HepG2 (cell line): Measurements from ENCODE around the gene ATP5MG. TPM values are rescaled to one million over a fixed set of nuclear protein-coding genes. Genes with fewer than 3 reads are reported as not detected.
A peak's percentile ranks its signal among the peaks of the same experiment; 100 is the strongest.

Experiments
- DMAP1 ChIP-seq: IDR thresholded peaks from 2 replicates; pipeline ENCODE4 v1.6.1; 2016
- GFI1 ChIP-seq: sonication (generic); formaldehyde crosslinking; IDR thresholded peaks from 2 replicates; pipeline ENCODE4 v1.5.0; 2020; ENCODE audit warnings: missing genetic modification reagents, mild to moderate bottlenecking, borderline replicate concordance
- JARID2 ChIP-seq: sonication (generic); formaldehyde crosslinking; IDR thresholded peaks from 2 replicates; pipeline ENCODE4 v1.8.1; 2023; ENCODE audit warnings: missing genetic modification reagents, inconsistent platforms; ENCODE audit not compliant: insufficient replicate concordance
- MED1 ChIP-seq: sonication (generic); formaldehyde crosslinking; IDR thresholded peaks from 2 replicates; pipeline ENCODE4 v1.4.0; 2020; ENCODE audit warnings: missing genetic modification reagents
- NAIF1 ChIP-seq: sonication (generic); formaldehyde crosslinking; IDR thresholded peaks from 2 replicates; pipeline ENCODE4 v1.5.0; 2020; ENCODE audit warnings: mild to moderate bottlenecking, missing genetic modification reagents, borderline replicate concordance
- NPAS2 ChIP-seq: sonication (generic); formaldehyde crosslinking; IDR thresholded peaks from 2 replicates; pipeline ENCODE4 v1.8.0; 2022; ENCODE audit warnings: mild to moderate bottlenecking, missing genetic modification reagents, borderline replicate concordance
- SNAPC2 ChIP-seq: sonication (generic); formaldehyde crosslinking; IDR thresholded peaks from 2 replicates; pipeline ENCODE4 v1.8.1; 2022; ENCODE audit warnings: mild to moderate bottlenecking, missing genetic modification reagents
- SRSF1 ChIP-seq: fragments of 200-400 bp; formaldehyde crosslinking; optimal IDR thresholded peaks from 2 replicates; pipeline ENCODE3; 2017; ENCODE audit warnings: mild to moderate bottlenecking, low read depth, low read length, moderate library complexity
- ZBTB1 ChIP-seq: sonication (generic); formaldehyde crosslinking; IDR thresholded peaks from 2 replicates; pipeline ENCODE4 v1.4.0; 2020; ENCODE audit warnings: missing genetic modification reagents, borderline replicate concordance
- ZFAT ChIP-seq: sonication (generic); formaldehyde crosslinking; conservative IDR thresholded peaks from 2 replicates; pipeline ENCODE4 v1.8.1; 2023; ENCODE audit warnings: missing genetic modification reagents, inconsistent platforms
- ZFP36 ChIP-seq: fragments of 150-350 bp; IDR thresholded peaks from 2 replicates; pipeline ENCODE4 v1.6.1; 2018; ENCODE audit warnings: borderline replicate concordance, low read length, low read depth; ENCODE audit not compliant: partially characterized antibody
- ZNF12 ChIP-seq: sonication (generic); formaldehyde crosslinking; IDR thresholded peaks from 2 replicates; pipeline ENCODE4 v1.5.0; 2020; ENCODE audit warnings: missing genetic modification reagents
- ZNF235 ChIP-seq: sonication (generic); formaldehyde crosslinking; IDR thresholded peaks from 2 replicates; pipeline ENCODE4 v1.8.1; 2023; ENCODE audit warnings: mild to moderate bottlenecking, missing genetic modification reagents, borderline replicate concordance
- ZNF432 ChIP-seq: sonication (generic); formaldehyde crosslinking; IDR thresholded peaks from 2 replicates; pipeline ENCODE4 v1.5.0; 2020; ENCODE audit warnings: missing genetic modification reagents, mild to moderate bottlenecking, borderline replicate concordance
- ZNF530 ChIP-seq: sonication (generic); formaldehyde crosslinking; IDR thresholded peaks from 2 replicates; pipeline ENCODE4 v1.5.0; 2020; ENCODE audit warnings: low read depth, mild to moderate bottlenecking, missing genetic modification reagents
- ZNF577 ChIP-seq: sonication (generic); formaldehyde crosslinking; IDR thresholded peaks from 2 replicates; pipeline ENCODE4 v1.4.0; 2020; ENCODE audit warnings: mild to moderate bottlenecking, low read depth, missing genetic modification reagents, borderline replicate concordance
- ZNF605 ChIP-seq: sonication (generic); formaldehyde crosslinking; IDR thresholded peaks from 2 replicates; pipeline ENCODE4 v1.8.0; 2022; ENCODE audit warnings: mild to moderate bottlenecking, missing genetic modification reagents
- polyA plus RNA-seq, 8 experiments: library from polyadenylated mRNA; depleted of rRNA in 3 of 8; stranded (reverse) in 7 of 8; unstranded in 1 of 8; fragments of >200 nt; fragmentation: Illumina TruSeq in 4 of 8; extraction: Trizol in 4 of 8; gene quantifications; 2 replicates each; pipeline versions ENCODE4 v1.2.1 to v1.2.3, GENCODE V29; 2011 to 2016; ENCODE audit warnings: low read depth in 4 of 8, missing spikeins in 1 of 8, mixed read lengths in 1 of 8; ENCODE audit not compliant: insufficient read depth in 1 of 8
- total RNA-seq, 5 experiments: library from RNA; depleted of rRNA; stranded (reverse); fragments of >200 nt; fragmentation: Illumina TruSeq; extraction: Trizol; gene quantifications; 2 replicates each; pipeline ENCODE4 v1.2.3, GENCODE V29; 2016; ENCODE audit warnings: low read depth in 1 of 5
- TF ChIP-seq, protein P1 (sequence below): sonication (generic); formaldehyde crosslinking; IDR thresholded peaks from 2 replicates; pipeline ENCODE4 v1.4.0; 2020; ENCODE audit warnings: missing genetic modification reagents, mild to moderate bottlenecking, borderline replicate concordance
- TF ChIP-seq, protein P2 (sequence below): sonication (generic); formaldehyde crosslinking; IDR thresholded peaks from 2 replicates; pipeline ENCODE4 v1.8.1; 2022; ENCODE audit warnings: mild to moderate bottlenecking, missing genetic modification reagents
- TF ChIP-seq, protein P3 (sequence below), 2 experiments: fragments of 450-650 bp in 1 of 2; sonication (generic) in 1 of 2; formaldehyde crosslinking; IDR thresholded peaks; 2 replicates each; pipeline versions ENCODE4 v1.5.0 to v1.8.0; 2020 to 2022; ENCODE audit warnings: mild to moderate bottlenecking in 1 of 2, missing genetic modification reagents in 1 of 2
- TF ChIP-seq, protein P4 (sequence below): sonication (generic); formaldehyde crosslinking; IDR thresholded peaks from 2 replicates; pipeline ENCODE4 v1.4.0; 2020; ENCODE audit warnings: missing genetic modification reagents, borderline replicate concordance

ATP5MG gene
- total and polyA plus RNA-seq, 2 of the 13 experiments (the other 11 are each of a cell fraction or from before 2014, with no cell fraction given): 260 to 320 TPM

DNA sequence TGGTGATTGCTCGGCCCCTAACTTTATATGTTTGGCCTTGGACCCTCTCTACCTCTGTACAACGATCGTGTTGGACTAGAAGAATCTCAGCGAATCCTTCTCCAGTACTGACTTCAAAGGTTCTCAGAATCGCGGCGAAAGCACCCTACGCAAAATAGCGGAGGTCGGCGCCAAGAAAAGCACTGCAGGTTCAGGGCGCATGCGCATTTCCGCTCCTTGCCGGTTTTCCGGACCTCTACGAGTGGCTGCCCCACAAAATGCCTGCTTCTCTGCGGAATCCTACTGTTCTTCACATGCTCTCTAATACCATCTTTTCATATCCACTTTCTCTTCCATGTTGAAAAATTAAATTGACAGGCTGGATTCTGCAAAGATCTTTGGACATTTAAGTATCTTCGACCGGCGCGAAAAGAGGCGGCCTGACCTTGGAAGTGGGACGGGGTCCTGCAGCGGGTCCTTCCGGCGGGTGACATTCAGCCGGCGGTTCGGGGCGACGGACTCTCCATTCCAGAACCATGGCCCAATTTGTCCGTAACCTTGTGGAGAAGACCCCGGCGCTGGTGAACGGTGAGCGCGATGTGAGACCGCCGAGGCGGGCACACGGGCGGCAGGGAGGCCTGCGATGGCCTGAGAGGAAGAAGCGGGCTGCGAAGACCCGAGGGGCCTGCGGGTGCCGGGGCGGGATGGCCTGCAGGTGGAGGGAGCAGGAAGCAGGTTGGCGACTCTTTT, at the start of gene ATP5MG (continued):
- TF ChIP-seq MED1 (CRISPR knock-in tag) (no peak), DMAP1 (CRISPR knock-in tag) (peak; percentile 82), SNAPC2 (CRISPR knock-in tag) (no peak), SRSF1 (no peak), NPAS2 (no peak), ZFP36 (no peak), ZNF577 (CRISPR knock-in tag) (no peak), ZBTB1 (CRISPR knock-in tag) (no peak), ZNF605 (CRISPR knock-in tag) (peak; percentile 39), ZNF12 (no peak), ZNF530 (no peak), NAIF1 (CRISPR knock-in tag) (peak; percentile 84), ZNF432 (CRISPR knock-in tag) (no peak), GFI1 (CRISPR knock-in tag) (peak; percentile 40; the same call in 1 of the 2 replicates), ZNF235 (CRISPR knock-in tag) (peak; percentile 19; the same call in 1 of the 2 replicates), ZFAT (CRISPR knock-in tag) (no peak), JARID2 (no peak)
- TF ChIP-seq, protein P1, sequence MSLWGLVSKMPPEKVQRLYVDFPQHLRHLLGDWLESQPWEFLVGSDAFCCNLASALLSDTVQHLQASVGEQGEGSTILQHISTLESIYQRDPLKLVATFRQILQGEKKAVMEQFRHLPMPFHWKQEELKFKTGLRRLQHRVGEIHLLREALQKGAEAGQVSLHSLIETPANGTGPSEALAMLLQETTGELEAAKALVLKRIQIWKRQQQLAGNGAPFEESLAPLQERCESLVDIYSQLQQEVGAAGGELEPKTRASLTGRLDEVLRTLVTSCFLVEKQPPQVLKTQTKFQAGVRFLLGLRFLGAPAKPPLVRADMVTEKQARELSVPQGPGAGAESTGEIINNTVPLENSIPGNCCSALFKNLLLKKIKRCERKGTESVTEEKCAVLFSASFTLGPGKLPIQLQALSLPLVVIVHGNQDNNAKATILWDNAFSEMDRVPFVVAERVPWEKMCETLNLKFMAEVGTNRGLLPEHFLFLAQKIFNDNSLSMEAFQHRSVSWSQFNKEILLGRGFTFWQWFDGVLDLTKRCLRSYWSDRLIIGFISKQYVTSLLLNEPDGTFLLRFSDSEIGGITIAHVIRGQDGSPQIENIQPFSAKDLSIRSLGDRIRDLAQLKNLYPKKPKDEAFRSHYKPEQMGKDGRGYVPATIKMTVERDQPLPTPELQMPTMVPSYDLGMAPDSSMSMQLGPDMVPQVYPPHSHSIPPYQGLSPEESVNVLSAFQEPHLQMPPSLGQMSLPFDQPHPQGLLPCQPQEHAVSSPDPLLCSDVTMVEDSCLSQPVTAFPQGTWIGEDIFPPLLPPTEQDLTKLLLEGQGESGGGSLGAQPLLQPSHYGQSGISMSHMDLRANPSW (CRISPR knock-in tag): peak; percentile 35; the same call in 1 of the 2 replicates
- TF ChIP-seq, protein P2, sequence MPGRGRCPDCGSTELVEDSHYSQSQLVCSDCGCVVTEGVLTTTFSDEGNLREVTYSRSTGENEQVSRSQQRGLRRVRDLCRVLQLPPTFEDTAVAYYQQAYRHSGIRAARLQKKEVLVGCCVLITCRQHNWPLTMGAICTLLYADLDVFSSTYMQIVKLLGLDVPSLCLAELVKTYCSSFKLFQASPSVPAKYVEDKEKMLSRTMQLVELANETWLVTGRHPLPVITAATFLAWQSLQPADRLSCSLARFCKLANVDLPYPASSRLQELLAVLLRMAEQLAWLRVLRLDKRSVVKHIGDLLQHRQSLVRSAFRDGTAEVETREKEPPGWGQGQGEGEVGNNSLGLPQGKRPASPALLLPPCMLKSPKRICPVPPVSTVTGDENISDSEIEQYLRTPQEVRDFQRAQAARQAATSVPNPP: no peak
- TF ChIP-seq, protein P3, sequence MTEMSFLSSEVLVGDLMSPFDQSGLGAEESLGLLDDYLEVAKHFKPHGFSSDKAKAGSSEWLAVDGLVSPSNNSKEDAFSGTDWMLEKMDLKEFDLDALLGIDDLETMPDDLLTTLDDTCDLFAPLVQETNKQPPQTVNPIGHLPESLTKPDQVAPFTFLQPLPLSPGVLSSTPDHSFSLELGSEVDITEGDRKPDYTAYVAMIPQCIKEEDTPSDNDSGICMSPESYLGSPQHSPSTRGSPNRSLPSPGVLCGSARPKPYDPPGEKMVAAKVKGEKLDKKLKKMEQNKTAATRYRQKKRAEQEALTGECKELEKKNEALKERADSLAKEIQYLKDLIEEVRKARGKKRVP (CRISPR knock-in tag; IDR thresholded peaks at IDR 0.05): no peak
- TF ChIP-seq, protein P4, sequence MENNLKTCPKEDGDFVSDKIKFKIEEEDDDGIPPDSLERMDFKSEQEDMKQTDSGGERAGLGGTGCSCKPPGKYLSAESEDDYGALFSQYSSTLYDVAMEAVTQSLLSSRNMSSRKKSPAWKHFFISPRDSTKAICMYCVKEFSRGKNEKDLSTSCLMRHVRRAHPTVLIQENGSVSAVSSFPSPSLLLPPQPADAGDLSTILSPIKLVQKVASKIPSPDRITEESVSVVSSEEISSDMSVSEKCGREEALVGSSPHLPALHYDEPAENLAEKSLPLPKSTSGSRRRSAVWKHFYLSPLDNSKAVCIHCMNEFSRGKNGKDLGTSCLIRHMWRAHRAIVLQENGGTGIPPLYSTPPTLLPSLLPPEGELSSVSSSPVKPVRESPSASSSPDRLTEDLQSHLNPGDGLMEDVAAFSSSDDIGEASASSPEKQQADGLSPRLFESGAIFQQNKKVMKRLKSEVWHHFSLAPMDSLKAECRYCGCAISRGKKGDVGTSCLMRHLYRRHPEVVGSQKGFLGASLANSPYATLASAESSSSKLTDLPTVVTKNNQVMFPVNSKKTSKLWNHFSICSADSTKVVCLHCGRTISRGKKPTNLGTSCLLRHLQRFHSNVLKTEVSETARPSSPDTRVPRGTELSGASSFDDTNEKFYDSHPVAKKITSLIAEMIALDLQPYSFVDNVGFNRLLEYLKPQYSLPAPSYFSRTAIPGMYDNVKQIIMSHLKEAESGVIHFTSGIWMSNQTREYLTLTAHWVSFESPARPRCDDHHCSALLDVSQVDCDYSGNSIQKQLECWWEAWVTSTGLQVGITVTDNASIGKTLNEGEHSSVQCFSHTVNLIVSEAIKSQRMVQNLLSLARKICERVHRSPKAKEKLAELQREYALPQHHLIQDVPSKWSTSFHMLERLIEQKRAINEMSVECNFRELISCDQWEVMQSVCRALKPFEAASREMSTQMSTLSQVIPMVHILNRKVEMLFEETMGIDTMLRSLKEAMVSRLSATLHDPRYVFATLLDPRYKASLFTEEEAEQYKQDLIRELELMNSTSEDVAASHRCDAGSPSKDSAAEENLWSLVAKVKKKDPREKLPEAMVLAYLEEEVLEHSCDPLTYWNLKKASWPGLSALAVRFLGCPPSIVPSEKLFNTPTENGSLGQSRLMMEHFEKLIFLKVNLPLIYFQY: peak; percentile 93; the same call in 1 of the 2 replicates
